Neural progenitor cell (in vitro differentiated cells): ENCODE data around the gene MERTK.
"Not testable (repeated sequence)": the region's sequence is repeated elsewhere in the genome, so short reads cannot be mapped to it uniquely, and the experiment has no call there.

Experiments used
- CTCF ChIP-seq: fragments of 200-600 bp; sonication (generic); IDR thresholded peaks from 2 replicates; pipeline ENCODE4 v1.5.1; 2017; ENCODE audit warnings: antibody characterized with exemption, mild to moderate bottlenecking
- EZH2 ChIP-seq: fragments of 200-600 bp; sonication (generic); IDR thresholded peaks from 2 replicates; pipeline ENCODE4 v1.6.1; 2017; ENCODE audit warnings: antibody characterized with exemption, mild to moderate bottlenecking, moderate library complexity

- not testable (repeated sequence) for TF ChIP-seq CTCF, EZH2
Observed at GRCh38 chr2:111852544-111852943, 45.9 kb upstream of the MERTK start.
